Liver (tissue), 9 donors: ENCODE data around the gene ACTR3C. TPM values are rescaled to one million over a fixed set of nuclear protein-coding genes. Genes with fewer than 3 reads are reported as not detected.
"Not testable (repeated sequence)": the region's sequence is repeated elsewhere in the genome, so short reads cannot be mapped to it uniquely, and the experiment has no call there.

ENCODE experiments used
- DNase-seq: peaks from one replicate; pipeline ENCODE4 v3.0.0-alpha.2; 2017; ENCODE audit warnings: low spot score
- H3K27ac ChIP-seq, 2 donors: one replicate each; pipeline ENCODE4 v1.7.0; 2013; ENCODE audit warnings: inconsistent platforms in 2 of 2, low read length in 2 of 2, control low read depth in 1 of 2, low read depth in 1 of 2, mild to moderate bottlenecking in 1 of 2
- H3K27me3 ChIP-seq, 4 donors: one replicate each; pipeline versions ENCODE4 v1.6.1 to v1.7.0; 2013; ENCODE audit warnings: low read length in 3 of 4, inconsistent platforms in 1 of 4, mild to moderate bottlenecking in 1 of 4, moderate library complexity in 1 of 4; ENCODE audit not compliant: control insufficient read depth in 4 of 4, insufficient read depth in 4 of 4
- H3K36me3 ChIP-seq, 4 donors: one replicate each; pipeline versions ENCODE4 v1.6.1 to v1.7.0; 2013; ENCODE audit warnings: low read length in 3 of 4, mild to moderate bottlenecking in 3 of 4, low read depth in 1 of 4, moderate library complexity in 1 of 4; ENCODE audit not compliant: control insufficient read depth in 4 of 4, insufficient read depth in 3 of 4
- H3K4me1 ChIP-seq, 4 donors: one replicate each; pipeline versions ENCODE4 v1.6.1 to v1.7.0; 2013; ENCODE audit warnings: low read length in 3 of 4, mild to moderate bottlenecking in 3 of 4, moderate library complexity in 1 of 4; ENCODE audit not compliant: control insufficient read depth in 4 of 4, insufficient read depth in 4 of 4
- H3K4me3 ChIP-seq, 3 donors: one replicate each; pipeline versions ENCODE4 v1.6.1 to v1.7.0; 2013; ENCODE audit warnings: low read length in 3 of 3, control low read depth in 1 of 3, low read depth in 1 of 3, mild to moderate bottlenecking in 1 of 3
- H3K9ac ChIP-seq, 2 donors: one replicate each; pipeline ENCODE4 v1.7.0; 2013; ENCODE audit warnings: low read length in 2 of 2, mild to moderate bottlenecking in 2 of 2, moderate library complexity in 2 of 2, control low read depth in 1 of 2, low read depth in 1 of 2
- H3K9me3 ChIP-seq, 4 donors: one replicate each; pipeline versions ENCODE4 v1.6.1 to v1.7.0; 2013; ENCODE audit warnings: low read length in 3 of 4; ENCODE audit not compliant: control insufficient read depth in 4 of 4
- EGR1 ChIP-seq, 2 donors: IDR thresholded peaks; 2 replicates each; pipeline ENCODE4 v1.6.1; 2016 to 2018; ENCODE audit warnings: antibody characterized with exemption in 2 of 2, low read depth in 2 of 2
- FOXA1 ChIP-seq: IDR thresholded peaks from 2 replicates; pipeline ENCODE4 v1.6.1; 2016; ENCODE audit warnings: antibody characterized with exemption
- FOXA2 ChIP-seq: IDR thresholded peaks from 2 replicates; pipeline ENCODE4 v1.6.1; 2016; ENCODE audit warnings: antibody characterized with exemption
- GABPA ChIP-seq, 2 donors: IDR thresholded peaks in 1 of 2; conservative IDR thresholded peaks in 1 of 2; 2 replicates each; pipeline ENCODE4 v1.6.1; 2016; ENCODE audit warnings: antibody characterized with exemption in 2 of 2, mild to moderate bottlenecking in 1 of 2, moderate library complexity in 1 of 2
- HNF4A ChIP-seq, 2 donors: conservative IDR thresholded peaks; 2 replicates each; pipeline ENCODE4 v1.6.1; 2016; ENCODE audit warnings: antibody characterized with exemption in 2 of 2, mild to moderate bottlenecking in 2 of 2
- HNF4G ChIP-seq: IDR thresholded peaks from 2 replicates; pipeline ENCODE4 v1.6.1; 2016; ENCODE audit warnings: antibody characterized with exemption
- JUND ChIP-seq, 2 donors: IDR thresholded peaks; 2 replicates each; pipeline ENCODE4 v1.6.1; 2016; ENCODE audit warnings: antibody characterized with exemption in 2 of 2
- NR2F2 ChIP-seq: IDR thresholded peaks from 2 replicates; pipeline ENCODE4 v1.6.1; 2016; ENCODE audit warnings: antibody characterized with exemption
- RAD21 ChIP-seq, 2 donors: IDR thresholded peaks; 2 replicates each; pipeline ENCODE4 v1.6.1; 2016; ENCODE audit warnings: antibody characterized with exemption in 2 of 2, mild to moderate bottlenecking in 2 of 2
- RXRA ChIP-seq, 2 donors: IDR thresholded peaks; 2 replicates each; pipeline ENCODE4 v1.6.1; 2017 to 2018; ENCODE audit warnings: antibody characterized with exemption in 2 of 2, mild to moderate bottlenecking in 1 of 2
- SP1 ChIP-seq: IDR thresholded peaks from 2 replicates; pipeline ENCODE4 v1.6.1; 2018; ENCODE audit warnings: antibody characterized with exemption, mild to moderate bottlenecking
- TAF1 ChIP-seq: conservative IDR thresholded peaks from 2 replicates; pipeline ENCODE4 v1.6.1; 2016; ENCODE audit warnings: antibody characterized with exemption, mild to moderate bottlenecking
- YY1 ChIP-seq: IDR thresholded peaks from 2 replicates; pipeline ENCODE4 v1.6.1; 2016; ENCODE audit warnings: antibody characterized with exemption, mild to moderate bottlenecking
- WGBS: extraction: QIAGEN DNeasy Blood & Tissue Kit; methylation state at CpG from one replicate; pipeline ENCODE4 v1.1.7; 2013; 5-methylcytosine and 5-hydroxymethylcytosine counted together
- polyA plus RNA-seq, 2 donors: library from polyadenylated mRNA; stranded (reverse) in 1 of 2; unstranded in 1 of 2; fragments of 200-250 nt in 1 of 2; fragments of >200 nt in 1 of 2; fragmentation: Nextera tagmentation in 1 of 2; extraction: Ambion mirVana in 1 of 2; gene quantifications; one replicate each; pipeline versions ENCODE4 v1.2.1 to v1.2.3, GENCODE V29; 2013 to 2015
- total RNA-seq, 2 donors: library from RNA; depleted of rRNA; stranded (reverse); fragments of >200 nt; gene quantifications; one replicate each; pipeline ENCODE4 v1.2.3, GENCODE V29; 2014
- TF ChIP-seq, protein P1 (sequence below): IDR thresholded peaks from 2 replicates; pipeline ENCODE4 v1.6.1; 2016; ENCODE audit warnings: antibody characterized with exemption
- TF ChIP-seq, protein P2 (sequence below): IDR thresholded peaks from 2 replicates; pipeline ENCODE4 v1.6.1; 2016; ENCODE audit warnings: antibody characterized with exemption, mild to moderate bottlenecking
- TF ChIP-seq, protein P3 (sequence below): fragments of 150-350 bp; IDR thresholded peaks from 2 replicates; pipeline ENCODE4 v1.5.1; 2017; ENCODE audit warnings: improper control_type of control experiment, low read depth, low read length; ENCODE audit not compliant: missing input control
- TF ChIP-seq, protein P4 (sequence below): IDR thresholded peaks from 2 replicates; pipeline ENCODE4 v1.6.1; 2016; ENCODE audit warnings: antibody characterized with exemption
- TF ChIP-seq, protein P5 (sequence below): IDR thresholded peaks from 2 replicates; pipeline ENCODE4 v1.6.1; 2016; ENCODE audit warnings: antibody characterized with exemption
- donor health status: healthy.
- donor health status: healthy.
- donor health status: healthy.
- donor health status: healthy.
- donor health status: healthy.

ACTR3C gene
- total and polyA plus RNA-seq, 4 donors, result 3.0 to 61.7 (median 28.3) TPM

- 92% methylated on average over 3 of the region's 3 CpGs for WGBS
- Histone ChIP-seq H3K9me3 (no peaks in the 10 kb centered on the region), H3K4me1 (peaks cover 0 to 8% (median 3%) of the 10 kb centered on the region in 4 donors), H3K27me3 (no peaks in the 10 kb centered on the region), H3K9ac (no peak overlapping the region), H3K27ac (no peak overlapping the region), H3K36me3 (no peaks in the 10 kb centered on the region), H3K4me3 (no peak overlapping the region)
- TF ChIP-seq FOXA2, result no peak
- no peak for TF ChIP-seq TAF1
- no peak for TF ChIP-seq EGR1 (IDR thresholded peaks at IDR 0.05; ENCODE audit: low read depth in 2 of 2)
- TF ChIP-seq SP1, result no peak
- no peak for TF ChIP-seq FOXA1
- TF ChIP-seq NR2F2, result no peak
- TF ChIP-seq RXRA (IDR thresholded peaks at IDR 0.05), result no peak
- TF ChIP-seq, protein P1, sequence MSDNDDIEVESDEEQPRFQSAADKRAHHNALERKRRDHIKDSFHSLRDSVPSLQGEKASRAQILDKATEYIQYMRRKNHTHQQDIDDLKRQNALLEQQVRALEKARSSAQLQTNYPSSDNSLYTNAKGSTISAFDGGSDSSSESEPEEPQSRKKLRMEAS, result no peak
- no peak for TF ChIP-seq HNF4A (conservative IDR thresholded peaks at IDR 0.05)
- TF ChIP-seq JUND (IDR thresholded peaks at IDR 0.05), result no peak
- no peak for TF ChIP-seq GABPA (IDR thresholded peaks at IDR 0.05 in 1 of 2, conservative IDR thresholded peaks at IDR 0.05 in 1 of 2)
- TF ChIP-seq, protein P2, sequence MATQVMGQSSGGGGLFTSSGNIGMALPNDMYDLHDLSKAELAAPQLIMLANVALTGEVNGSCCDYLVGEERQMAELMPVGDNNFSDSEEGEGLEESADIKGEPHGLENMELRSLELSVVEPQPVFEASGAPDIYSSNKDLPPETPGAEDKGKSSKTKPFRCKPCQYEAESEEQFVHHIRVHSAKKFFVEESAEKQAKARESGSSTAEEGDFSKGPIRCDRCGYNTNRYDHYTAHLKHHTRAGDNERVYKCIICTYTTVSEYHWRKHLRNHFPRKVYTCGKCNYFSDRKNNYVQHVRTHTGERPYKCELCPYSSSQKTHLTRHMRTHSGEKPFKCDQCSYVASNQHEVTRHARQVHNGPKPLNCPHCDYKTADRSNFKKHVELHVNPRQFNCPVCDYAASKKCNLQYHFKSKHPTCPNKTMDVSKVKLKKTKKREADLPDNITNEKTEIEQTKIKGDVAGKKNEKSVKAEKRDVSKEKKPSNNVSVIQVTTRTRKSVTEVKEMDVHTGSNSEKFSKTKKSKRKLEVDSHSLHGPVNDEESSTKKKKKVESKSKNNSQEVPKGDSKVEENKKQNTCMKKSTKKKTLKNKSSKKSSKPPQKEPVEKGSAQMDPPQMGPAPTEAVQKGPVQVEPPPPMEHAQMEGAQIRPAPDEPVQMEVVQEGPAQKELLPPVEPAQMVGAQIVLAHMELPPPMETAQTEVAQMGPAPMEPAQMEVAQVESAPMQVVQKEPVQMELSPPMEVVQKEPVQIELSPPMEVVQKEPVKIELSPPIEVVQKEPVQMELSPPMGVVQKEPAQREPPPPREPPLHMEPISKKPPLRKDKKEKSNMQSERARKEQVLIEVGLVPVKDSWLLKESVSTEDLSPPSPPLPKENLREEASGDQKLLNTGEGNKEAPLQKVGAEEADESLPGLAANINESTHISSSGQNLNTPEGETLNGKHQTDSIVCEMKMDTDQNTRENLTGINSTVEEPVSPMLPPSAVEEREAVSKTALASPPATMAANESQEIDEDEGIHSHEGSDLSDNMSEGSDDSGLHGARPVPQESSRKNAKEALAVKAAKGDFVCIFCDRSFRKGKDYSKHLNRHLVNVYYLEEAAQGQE, result no peak
- TF ChIP-seq RAD21 (IDR thresholded peaks at IDR 0.05), result no peak
- no peak for TF ChIP-seq HNF4G
- TF ChIP-seq, protein P3, sequence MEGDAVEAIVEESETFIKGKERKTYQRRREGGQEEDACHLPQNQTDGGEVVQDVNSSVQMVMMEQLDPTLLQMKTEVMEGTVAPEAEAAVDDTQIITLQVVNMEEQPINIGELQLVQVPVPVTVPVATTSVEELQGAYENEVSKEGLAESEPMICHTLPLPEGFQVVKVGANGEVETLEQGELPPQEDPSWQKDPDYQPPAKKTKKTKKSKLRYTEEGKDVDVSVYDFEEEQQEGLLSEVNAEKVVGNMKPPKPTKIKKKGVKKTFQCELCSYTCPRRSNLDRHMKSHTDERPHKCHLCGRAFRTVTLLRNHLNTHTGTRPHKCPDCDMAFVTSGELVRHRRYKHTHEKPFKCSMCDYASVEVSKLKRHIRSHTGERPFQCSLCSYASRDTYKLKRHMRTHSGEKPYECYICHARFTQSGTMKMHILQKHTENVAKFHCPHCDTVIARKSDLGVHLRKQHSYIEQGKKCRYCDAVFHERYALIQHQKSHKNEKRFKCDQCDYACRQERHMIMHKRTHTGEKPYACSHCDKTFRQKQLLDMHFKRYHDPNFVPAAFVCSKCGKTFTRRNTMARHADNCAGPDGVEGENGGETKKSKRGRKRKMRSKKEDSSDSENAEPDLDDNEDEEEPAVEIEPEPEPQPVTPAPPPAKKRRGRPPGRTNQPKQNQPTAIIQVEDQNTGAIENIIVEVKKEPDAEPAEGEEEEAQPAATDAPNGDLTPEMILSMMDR, result no peak
- TF ChIP-seq, protein P4, sequence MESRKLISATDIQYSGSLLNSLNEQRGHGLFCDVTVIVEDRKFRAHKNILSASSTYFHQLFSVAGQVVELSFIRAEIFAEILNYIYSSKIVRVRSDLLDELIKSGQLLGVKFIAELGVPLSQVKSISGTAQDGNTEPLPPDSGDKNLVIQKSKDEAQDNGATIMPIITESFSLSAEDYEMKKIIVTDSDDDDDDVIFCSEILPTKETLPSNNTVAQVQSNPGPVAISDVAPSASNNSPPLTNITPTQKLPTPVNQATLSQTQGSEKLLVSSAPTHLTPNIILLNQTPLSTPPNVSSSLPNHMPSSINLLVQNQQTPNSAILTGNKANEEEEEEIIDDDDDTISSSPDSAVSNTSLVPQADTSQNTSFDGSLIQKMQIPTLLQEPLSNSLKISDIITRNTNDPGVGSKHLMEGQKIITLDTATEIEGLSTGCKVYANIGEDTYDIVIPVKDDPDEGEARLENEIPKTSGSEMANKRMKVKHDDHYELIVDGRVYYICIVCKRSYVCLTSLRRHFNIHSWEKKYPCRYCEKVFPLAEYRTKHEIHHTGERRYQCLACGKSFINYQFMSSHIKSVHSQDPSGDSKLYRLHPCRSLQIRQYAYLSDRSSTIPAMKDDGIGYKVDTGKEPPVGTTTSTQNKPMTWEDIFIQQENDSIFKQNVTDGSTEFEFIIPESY, result no peak
- TF ChIP-seq, protein P5, sequence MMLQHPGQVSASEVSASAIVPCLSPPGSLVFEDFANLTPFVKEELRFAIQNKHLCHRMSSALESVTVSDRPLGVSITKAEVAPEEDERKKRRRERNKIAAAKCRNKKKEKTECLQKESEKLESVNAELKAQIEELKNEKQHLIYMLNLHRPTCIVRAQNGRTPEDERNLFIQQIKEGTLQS, result no peak
- TF ChIP-seq YY1, result no peak
- no peak for DNase-seq
Observed at GRCh38 chr7:150313367-150313809, 10.0 kb downstream of the ACTR3C start.

DNA sequence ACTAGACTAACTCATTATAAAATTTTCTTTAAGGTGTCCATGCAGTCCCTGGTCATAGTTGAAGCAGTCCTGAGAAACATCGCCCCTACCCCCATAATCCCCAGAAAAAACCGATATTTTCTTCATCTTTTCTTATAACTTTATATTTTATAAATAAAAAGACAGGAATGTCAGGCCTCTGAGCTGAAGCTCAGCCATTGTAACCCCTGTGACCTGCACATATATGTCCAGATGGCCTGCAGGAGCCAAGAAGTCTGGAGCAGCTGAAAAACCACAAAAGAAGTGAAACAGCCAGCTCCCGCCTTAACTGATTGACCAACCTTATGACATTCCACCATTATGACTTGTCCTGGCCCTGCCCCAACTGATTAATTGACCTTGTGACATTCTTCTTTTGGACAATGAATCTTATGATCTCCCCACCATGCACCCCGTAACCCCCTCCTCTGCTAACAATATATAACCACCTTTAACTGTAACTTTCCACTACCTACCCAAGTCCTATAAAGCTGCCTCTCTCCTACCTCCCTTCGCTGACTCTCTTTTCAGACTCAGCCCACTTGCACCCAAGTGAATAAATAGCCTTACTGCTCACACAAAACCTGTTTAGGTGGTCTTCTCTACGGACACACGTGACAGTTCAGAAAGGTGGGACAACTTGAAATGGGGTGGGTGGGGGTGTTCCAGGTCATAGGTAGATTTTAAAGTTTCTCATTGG, 10.5 kb downstream of the ACTR3C start:
- not testable (repeated sequence) for H3K36me3 ChIP-seq, H3K4me1 ChIP-seq, H3K27ac ChIP-seq, H3K9ac ChIP-seq, H3K4me3 ChIP-seq, H3K9me3 ChIP-seq, H3K27me3 ChIP-seq, DNase-seq
- 93% methylated on average over 7 of the region's 7 CpGs for WGBS
